WTC11 (cell line): Measurements from ENCODE around the gene ATN1. TPM values are rescaled to one million over a fixed set of nuclear protein-coding genes. Genes with fewer than 3 reads are reported as not detected.

Experiments
- CREB1 ChIP-seq: sonication (generic); formaldehyde crosslinking; IDR thresholded peaks from 2 replicates; pipeline ENCODE4 v1.8.0; 2023; ENCODE audit warnings: mild to moderate bottlenecking, missing genetic modification reagents
- FOXP1 ChIP-seq: sonication (generic); formaldehyde crosslinking; IDR thresholded peaks from 2 replicates; pipeline ENCODE4 v1.8.0; 2022; ENCODE audit warnings: missing genetic modification reagents, mild to moderate bottlenecking, moderate library complexity, borderline replicate concordance
- GABPB1 ChIP-seq: sonication (generic); formaldehyde crosslinking; IDR thresholded peaks from 2 replicates; pipeline ENCODE4 v1.8.1; 2023; ENCODE audit warnings: mild to moderate bottlenecking, missing genetic modification reagents
- GTF2I ChIP-seq: fragments of 250-450 bp; sonication (Bioruptor Pico); conservative IDR thresholded peaks from 2 replicates; pipeline ENCODE4 v1.4.0; 2021; ENCODE audit warnings: mild to moderate bottlenecking
- IRF2 ChIP-seq: sonication (generic); formaldehyde crosslinking; IDR thresholded peaks from 2 replicates; pipeline ENCODE4 v1.8.0; 2022; ENCODE audit warnings: low read depth, missing genetic modification reagents, borderline replicate concordance
- MXD4 ChIP-seq: fragments of 250-450 bp; sonication (Bioruptor Pico); IDR thresholded peaks from 2 replicates; pipeline ENCODE4 v1.8.0; 2021; ENCODE audit warnings: mild to moderate bottlenecking, moderate library complexity, borderline replicate concordance
- MYBL2 ChIP-seq: sonication (generic); formaldehyde crosslinking; IDR thresholded peaks from 2 replicates; pipeline ENCODE4 v1.8.1; 2023; ENCODE audit warnings: mild to moderate bottlenecking, moderate library complexity, missing genetic modification reagents
- NFATC4 ChIP-seq: fragments of 250-450 bp; sonication (Bioruptor Pico); IDR thresholded peaks from 2 replicates; pipeline ENCODE4 v1.9.0; 2021; ENCODE audit warnings: mild to moderate bottlenecking
- RORB ChIP-seq: fragments of 250-450 bp; sonication (Bioruptor Pico); IDR thresholded peaks from 2 replicates; pipeline ENCODE4 v1.9.0; 2021; ENCODE audit warnings: mild to moderate bottlenecking
- TEAD1 ChIP-seq: sonication (generic); formaldehyde crosslinking; IDR thresholded peaks from 2 replicates; pipeline ENCODE4 v1.8.0; 2022; ENCODE audit warnings: mild to moderate bottlenecking, missing genetic modification reagents
- ZBTB21 ChIP-seq: sonication (generic); formaldehyde crosslinking; IDR thresholded peaks from 2 replicates; pipeline ENCODE4 v1.8.1; 2023; ENCODE audit warnings: mild to moderate bottlenecking, missing genetic modification reagents, borderline replicate concordance
- ZNF219 ChIP-seq: sonication (generic); formaldehyde crosslinking; IDR thresholded peaks from 2 replicates; pipeline ENCODE4 v1.8.0; 2023; ENCODE audit warnings: missing genetic modification reagents, mild to moderate bottlenecking, borderline replicate concordance
- ZNF232 ChIP-seq: sonication (generic); formaldehyde crosslinking; IDR thresholded peaks from 2 replicates; pipeline ENCODE4 v1.8.0; 2022; ENCODE audit warnings: mild to moderate bottlenecking, missing genetic modification reagents
- ZNF423 ChIP-seq: fragments of 250-450 bp; sonication (Bioruptor Pico); IDR thresholded peaks from 2 replicates; pipeline ENCODE4 v2.1.2; 2022; ENCODE audit warnings: mild to moderate bottlenecking, moderate library complexity
- total RNA-seq: library from RNA; stranded (reverse); gene quantifications from 3 replicates; pipeline ENCODE4 v1.2.3, GENCODE V29; 2021
- TF ChIP-seq, protein P1 (sequence below): fragments of 250-450 bp; sonication (Bioruptor Pico); IDR thresholded peaks from 2 replicates; pipeline ENCODE4 v1.9.0; 2021; ENCODE audit warnings: mild to moderate bottlenecking
- TF ChIP-seq, protein P2 (sequence below): fragments of 250-450 bp; sonication (Bioruptor Pico); IDR thresholded peaks from 2 replicates; pipeline ENCODE4 v2.1.2; 2022; ENCODE audit warnings: mild to moderate bottlenecking, moderate library complexity
- TF ChIP-seq, protein P3 (sequence below): sonication (generic); formaldehyde crosslinking; IDR thresholded peaks from 2 replicates; pipeline ENCODE4 v1.8.1; 2023; ENCODE audit warnings: mild to moderate bottlenecking, moderate library complexity, missing genetic modification reagents
- TF ChIP-seq, protein P4 (sequence below): fragments of 250-450 bp; sonication (Bioruptor Pico); IDR thresholded peaks from 2 replicates; pipeline ENCODE4 v1.9.0; 2021; ENCODE audit warnings: mild to moderate bottlenecking
- TF ChIP-seq, protein P5 (sequence below): sonication (generic); formaldehyde crosslinking; IDR thresholded peaks from 2 replicates; pipeline ENCODE4 v1.8.0; 2023; ENCODE audit warnings: mild to moderate bottlenecking, missing genetic modification reagents
- TF ChIP-seq, protein P6 (sequence below): sonication (generic); formaldehyde crosslinking; IDR thresholded peaks from 2 replicates; pipeline ENCODE4 v1.8.1; 2022; ENCODE audit warnings: mild to moderate bottlenecking, moderate library complexity, missing genetic modification reagents
- TF ChIP-seq, protein P7 (sequence below): sonication (generic); formaldehyde crosslinking; IDR thresholded peaks from 2 replicates; pipeline ENCODE4 v1.8.1; 2023; ENCODE audit warnings: mild to moderate bottlenecking, missing genetic modification reagents
- TF ChIP-seq, protein P8 (sequence below): sonication (generic); formaldehyde crosslinking; IDR thresholded peaks from 2 replicates; pipeline ENCODE4 v1.8.0; 2023; ENCODE audit warnings: missing genetic modification reagents
- TF ChIP-seq, protein P9 (sequence below): fragments of 200-600 bp; IDR thresholded peaks from 2 replicates; pipeline ENCODE4 v1.8.0; 2022; ENCODE audit warnings: antibody characterized with exemption

The ATN1 gene
- total RNA-seq, 1 experiment from 2014 or later, result 87.1 TPM

DNA sequence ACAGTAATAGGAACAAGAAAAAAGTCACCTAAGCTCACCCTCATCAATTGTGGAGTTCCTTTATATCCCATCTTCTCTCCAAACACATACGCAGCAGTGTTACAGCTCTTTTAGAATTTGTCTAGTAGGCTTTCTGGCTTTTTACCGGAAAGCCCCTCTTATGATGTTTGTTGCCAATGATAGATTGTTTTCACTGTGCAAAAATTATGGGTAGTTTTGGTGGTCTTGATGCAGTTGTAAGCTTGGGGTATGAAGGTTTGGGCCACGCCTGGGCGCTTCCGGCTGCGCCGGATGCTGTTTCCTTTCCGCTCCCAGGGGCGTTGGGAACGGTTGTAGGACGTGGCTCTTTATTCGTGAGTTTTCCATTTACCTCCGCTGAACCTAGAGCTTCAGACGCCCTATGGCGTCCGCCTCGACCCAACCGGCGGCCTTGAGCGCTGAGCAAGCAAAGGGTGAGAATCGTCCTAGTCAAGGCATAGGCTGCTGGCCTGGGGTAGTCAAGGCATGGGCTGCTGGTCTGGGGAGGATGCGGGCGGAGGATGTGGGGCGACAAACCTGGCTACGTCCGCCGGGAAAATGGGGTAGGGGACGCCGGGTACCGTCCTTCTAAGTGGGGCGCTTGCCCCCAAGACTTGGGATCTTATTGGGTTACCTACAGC lies 16.1 kb downstream of the ATN1 start, which contains the start of the genes C12orf57 and RNU7-1 (continued):
- TF ChIP-seq, protein P1, sequence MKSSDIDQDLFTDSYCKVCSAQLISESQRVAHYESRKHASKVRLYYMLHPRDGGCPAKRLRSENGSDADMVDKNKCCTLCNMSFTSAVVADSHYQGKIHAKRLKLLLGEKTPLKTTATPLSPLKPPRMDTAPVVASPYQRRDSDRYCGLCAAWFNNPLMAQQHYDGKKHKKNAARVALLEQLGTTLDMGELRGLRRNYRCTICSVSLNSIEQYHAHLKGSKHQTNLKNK (CRISPR knock-in tag), result peak; percentile 96
- TF ChIP-seq, protein P2, sequence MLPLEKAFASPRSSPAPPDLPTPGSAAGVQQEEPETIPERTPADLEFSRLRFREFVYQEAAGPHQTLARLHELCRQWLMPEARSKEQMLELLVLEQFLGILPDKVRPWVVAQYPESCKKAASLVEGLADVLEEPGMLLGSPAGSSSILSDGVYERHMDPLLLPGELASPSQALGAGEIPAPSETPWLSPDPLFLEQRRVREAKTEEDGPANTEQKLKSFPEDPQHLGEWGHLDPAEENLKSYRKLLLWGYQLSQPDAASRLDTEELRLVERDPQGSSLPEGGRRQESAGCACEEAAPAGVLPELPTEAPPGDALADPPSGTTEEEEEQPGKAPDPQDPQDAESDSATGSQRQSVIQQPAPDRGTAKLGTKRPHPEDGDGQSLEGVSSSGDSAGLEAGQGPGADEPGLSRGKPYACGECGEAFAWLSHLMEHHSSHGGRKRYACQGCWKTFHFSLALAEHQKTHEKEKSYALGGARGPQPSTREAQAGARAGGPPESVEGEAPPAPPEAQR (CRISPR knock-in tag), result no peak
- TF ChIP-seq CREB1 (CRISPR knock-in tag), result no peak
- peak; percentile 17; the same call in 1 of the 2 replicates for TF ChIP-seq ZBTB21 (CRISPR knock-in tag)
- TF ChIP-seq, protein P3, sequence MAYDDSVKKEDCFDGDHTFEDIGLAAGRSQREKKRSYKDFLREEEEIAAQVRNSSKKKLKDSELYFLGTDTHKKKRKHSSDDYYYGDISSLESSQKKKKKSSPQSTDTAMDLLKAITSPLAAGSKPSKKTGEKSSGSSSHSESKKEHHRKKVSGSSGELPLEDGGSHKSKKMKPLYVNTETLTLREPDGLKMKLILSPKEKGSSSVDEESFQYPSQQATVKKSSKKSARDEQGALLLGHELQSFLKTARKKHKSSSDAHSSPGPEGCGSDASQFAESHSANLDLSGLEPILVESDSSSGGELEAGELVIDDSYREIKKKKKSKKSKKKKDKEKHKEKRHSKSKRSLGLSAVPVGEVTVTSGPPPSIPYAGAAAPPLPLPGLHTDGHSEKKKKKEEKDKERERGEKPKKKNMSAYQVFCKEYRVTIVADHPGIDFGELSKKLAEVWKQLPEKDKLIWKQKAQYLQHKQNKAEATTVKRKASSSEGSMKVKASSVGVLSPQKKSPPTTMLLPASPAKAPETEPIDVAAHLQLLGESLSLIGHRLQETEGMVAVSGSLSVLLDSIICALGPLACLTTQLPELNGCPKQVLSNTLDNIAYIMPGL (CRISPR knock-in tag), result no peak
- peak; percentile 70; the same call in 1 of the 2 replicates for TF ChIP-seq ZNF232 (CRISPR knock-in tag)
- 0 out of 2 replicates have a peak, but pooled peaks have one; percentile 30 for TF ChIP-seq ZNF423
- TF ChIP-seq NFATC4 (CRISPR knock-in tag), result peak; percentile 100
- TF ChIP-seq MXD4, result no peak
- peak; percentile 97 for TF ChIP-seq FOXP1 (CRISPR knock-in tag)
- TF ChIP-seq TEAD1 (CRISPR knock-in tag), result peak; percentile 93
- TF ChIP-seq, protein P4, sequence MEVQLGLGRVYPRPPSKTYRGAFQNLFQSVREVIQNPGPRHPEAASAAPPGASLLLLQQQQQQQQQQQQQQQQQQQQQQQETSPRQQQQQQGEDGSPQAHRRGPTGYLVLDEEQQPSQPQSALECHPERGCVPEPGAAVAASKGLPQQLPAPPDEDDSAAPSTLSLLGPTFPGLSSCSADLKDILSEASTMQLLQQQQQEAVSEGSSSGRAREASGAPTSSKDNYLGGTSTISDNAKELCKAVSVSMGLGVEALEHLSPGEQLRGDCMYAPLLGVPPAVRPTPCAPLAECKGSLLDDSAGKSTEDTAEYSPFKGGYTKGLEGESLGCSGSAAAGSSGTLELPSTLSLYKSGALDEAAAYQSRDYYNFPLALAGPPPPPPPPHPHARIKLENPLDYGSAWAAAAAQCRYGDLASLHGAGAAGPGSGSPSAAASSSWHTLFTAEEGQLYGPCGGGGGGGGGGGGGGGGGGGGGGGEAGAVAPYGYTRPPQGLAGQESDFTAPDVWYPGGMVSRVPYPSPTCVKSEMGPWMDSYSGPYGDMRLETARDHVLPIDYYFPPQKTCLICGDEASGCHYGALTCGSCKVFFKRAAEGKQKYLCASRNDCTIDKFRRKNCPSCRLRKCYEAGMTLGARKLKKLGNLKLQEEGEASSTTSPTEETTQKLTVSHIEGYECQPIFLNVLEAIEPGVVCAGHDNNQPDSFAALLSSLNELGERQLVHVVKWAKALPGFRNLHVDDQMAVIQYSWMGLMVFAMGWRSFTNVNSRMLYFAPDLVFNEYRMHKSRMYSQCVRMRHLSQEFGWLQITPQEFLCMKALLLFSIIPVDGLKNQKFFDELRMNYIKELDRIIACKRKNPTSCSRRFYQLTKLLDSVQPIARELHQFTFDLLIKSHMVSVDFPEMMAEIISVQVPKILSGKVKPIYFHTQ (CRISPR knock-in tag), result peak; percentile 100
- no peak for TF ChIP-seq GTF2I
- TF ChIP-seq ZNF219 (CRISPR knock-in tag), result 0 out of 2 replicates have a peak, but pooled peaks have one; percentile 21
- TF ChIP-seq, protein P5, sequence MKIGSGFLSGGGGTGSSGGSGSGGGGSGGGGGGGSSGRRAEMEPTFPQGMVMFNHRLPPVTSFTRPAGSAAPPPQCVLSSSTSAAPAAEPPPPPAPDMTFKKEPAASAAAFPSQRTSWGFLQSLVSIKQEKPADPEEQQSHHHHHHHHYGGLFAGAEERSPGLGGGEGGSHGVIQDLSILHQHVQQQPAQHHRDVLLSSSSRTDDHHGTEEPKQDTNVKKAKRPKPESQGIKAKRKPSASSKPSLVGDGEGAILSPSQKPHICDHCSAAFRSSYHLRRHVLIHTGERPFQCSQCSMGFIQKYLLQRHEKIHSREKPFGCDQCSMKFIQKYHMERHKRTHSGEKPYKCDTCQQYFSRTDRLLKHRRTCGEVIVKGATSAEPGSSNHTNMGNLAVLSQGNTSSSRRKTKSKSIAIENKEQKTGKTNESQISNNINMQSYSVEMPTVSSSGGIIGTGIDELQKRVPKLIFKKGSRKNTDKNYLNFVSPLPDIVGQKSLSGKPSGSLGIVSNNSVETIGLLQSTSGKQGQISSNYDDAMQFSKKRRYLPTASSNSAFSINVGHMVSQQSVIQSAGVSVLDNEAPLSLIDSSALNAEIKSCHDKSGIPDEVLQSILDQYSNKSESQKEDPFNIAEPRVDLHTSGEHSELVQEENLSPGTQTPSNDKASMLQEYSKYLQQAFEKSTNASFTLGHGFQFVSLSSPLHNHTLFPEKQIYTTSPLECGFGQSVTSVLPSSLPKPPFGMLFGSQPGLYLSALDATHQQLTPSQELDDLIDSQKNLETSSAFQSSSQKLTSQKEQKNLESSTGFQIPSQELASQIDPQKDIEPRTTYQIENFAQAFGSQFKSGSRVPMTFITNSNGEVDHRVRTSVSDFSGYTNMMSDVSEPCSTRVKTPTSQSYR (CRISPR knock-in tag), result no peak
- TF ChIP-seq GABPB1 (CRISPR knock-in tag), result no peak
- TF ChIP-seq MYBL2, result peak; percentile 89
- TF ChIP-seq, protein P6, sequence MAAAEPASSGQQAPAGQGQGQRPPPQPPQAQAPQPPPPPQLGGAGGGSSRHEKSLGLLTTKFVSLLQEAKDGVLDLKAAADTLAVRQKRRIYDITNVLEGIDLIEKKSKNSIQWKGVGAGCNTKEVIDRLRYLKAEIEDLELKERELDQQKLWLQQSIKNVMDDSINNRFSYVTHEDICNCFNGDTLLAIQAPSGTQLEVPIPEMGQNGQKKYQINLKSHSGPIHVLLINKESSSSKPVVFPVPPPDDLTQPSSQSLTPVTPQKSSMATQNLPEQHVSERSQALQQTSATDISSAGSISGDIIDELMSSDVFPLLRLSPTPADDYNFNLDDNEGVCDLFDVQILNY (CRISPR knock-in tag), result no peak
- TF ChIP-seq IRF2 (CRISPR knock-in tag), result peak; percentile 85
- peak; percentile 57 for TF ChIP-seq RORB (CRISPR knock-in tag)
- TF ChIP-seq, protein P7, sequence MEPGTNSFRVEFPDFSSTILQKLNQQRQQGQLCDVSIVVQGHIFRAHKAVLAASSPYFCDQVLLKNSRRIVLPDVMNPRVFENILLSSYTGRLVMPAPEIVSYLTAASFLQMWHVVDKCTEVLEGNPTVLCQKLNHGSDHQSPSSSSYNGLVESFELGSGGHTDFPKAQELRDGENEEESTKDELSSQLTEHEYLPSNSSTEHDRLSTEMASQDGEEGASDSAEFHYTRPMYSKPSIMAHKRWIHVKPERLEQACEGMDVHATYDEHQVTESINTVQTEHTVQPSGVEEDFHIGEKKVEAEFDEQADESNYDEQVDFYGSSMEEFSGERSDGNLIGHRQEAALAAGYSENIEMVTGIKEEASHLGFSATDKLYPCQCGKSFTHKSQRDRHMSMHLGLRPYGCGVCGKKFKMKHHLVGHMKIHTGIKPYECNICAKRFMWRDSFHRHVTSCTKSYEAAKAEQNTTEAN (CRISPR knock-in tag), result peak; percentile 92; the same call in 1 of the 2 replicates
- TF ChIP-seq, protein P8, sequence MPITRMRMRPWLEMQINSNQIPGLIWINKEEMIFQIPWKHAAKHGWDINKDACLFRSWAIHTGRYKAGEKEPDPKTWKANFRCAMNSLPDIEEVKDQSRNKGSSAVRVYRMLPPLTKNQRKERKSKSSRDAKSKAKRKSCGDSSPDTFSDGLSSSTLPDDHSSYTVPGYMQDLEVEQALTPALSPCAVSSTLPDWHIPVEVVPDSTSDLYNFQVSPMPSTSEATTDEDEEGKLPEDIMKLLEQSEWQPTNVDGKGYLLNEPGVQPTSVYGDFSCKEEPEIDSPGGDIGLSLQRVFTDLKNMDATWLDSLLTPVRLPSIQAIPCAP (CRISPR knock-in tag), result peak; percentile 59; the same call in 1 of the 2 replicates
- TF ChIP-seq, protein P9, sequence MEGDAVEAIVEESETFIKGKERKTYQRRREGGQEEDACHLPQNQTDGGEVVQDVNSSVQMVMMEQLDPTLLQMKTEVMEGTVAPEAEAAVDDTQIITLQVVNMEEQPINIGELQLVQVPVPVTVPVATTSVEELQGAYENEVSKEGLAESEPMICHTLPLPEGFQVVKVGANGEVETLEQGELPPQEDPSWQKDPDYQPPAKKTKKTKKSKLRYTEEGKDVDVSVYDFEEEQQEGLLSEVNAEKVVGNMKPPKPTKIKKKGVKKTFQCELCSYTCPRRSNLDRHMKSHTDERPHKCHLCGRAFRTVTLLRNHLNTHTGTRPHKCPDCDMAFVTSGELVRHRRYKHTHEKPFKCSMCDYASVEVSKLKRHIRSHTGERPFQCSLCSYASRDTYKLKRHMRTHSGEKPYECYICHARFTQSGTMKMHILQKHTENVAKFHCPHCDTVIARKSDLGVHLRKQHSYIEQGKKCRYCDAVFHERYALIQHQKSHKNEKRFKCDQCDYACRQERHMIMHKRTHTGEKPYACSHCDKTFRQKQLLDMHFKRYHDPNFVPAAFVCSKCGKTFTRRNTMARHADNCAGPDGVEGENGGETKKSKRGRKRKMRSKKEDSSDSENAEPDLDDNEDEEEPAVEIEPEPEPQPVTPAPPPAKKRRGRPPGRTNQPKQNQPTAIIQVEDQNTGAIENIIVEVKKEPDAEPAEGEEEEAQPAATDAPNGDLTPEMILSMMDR, result no peak
